Hematopoietic multipotent progenitor cell treated with erythropoietin and hydrocortisone succinate and interleukin-3 and kit ligand, for 15 days (in vitro differentiated cells): ENCODE data around the gene CACNA1A.
"Not testable (repeated sequence)": the region's sequence is repeated elsewhere in the genome, so short reads cannot be mapped to it uniquely, and the experiment has no call there.

Experiments
- DNase-seq: peaks from one replicate; pipeline ENCODE4 v3.0.0-alpha.2; 2015; ENCODE audit warnings: low spot score

CACNA1A gene

GRCh38 chr19:13427273-13428051 is 78.8 kb downstream of the CACNA1A start:
- DNase-seq, result no peak

GRCh38 chr19:13425875-13426274 is 80.4 kb downstream of the CACNA1A start:
- DNase-seq, result not testable (repeated sequence)

- DNase-seq, result no peak
Observed at GRCh38 chr19:13425151-13425550, 81.1 kb downstream of the CACNA1A start.

GRCh38 chr19:13420780-13421179 is 85.5 kb downstream of the CACNA1A start:
- DNase-seq, result no peak

- no peak for DNase-seq
Observed at GRCh38 chr19:13417054-13417453, 89.2 kb downstream of the CACNA1A start.

GRCh38 chr19:13411899-13412298 is 94.4 kb downstream of the CACNA1A start:
- DNase-seq, result no peak

- DNase-seq, result no peak
Observed at GRCh38 chr19:13410946-13411345, 95.3 kb downstream of the CACNA1A start.

GRCh38 chr19:13408889-13409518 is 97.3 kb downstream of the CACNA1A start:
- DNase-seq, result no peak

GRCh38 chr19:13404236-13404635 is 102.0 kb downstream of the CACNA1A start:
- DNase-seq, result no peak

GRCh38 chr19:13401388-13401787 is 104.9 kb downstream of the CACNA1A start:
- DNase-seq, result no peak

- no peak for DNase-seq
Observed at GRCh38 chr19:13400296-13400695, 106.0 kb downstream of the CACNA1A start.

GRCh38 chr19:13399746-13400145 is 106.5 kb downstream of the CACNA1A start:
- no peak for DNase-seq

GRCh38 chr19:13398780-13399726 is 107.2 kb downstream of the CACNA1A start:
- no peak for DNase-seq

- no peak for DNase-seq
Observed at GRCh38 chr19:13398182-13398581, 108.1 kb downstream of the CACNA1A start.

- DNase-seq, result peak; percentile 4
Observed at GRCh38 chr19:13396250-13397080, 109.8 kb downstream of the CACNA1A start.

- no peak for DNase-seq
Observed at GRCh38 chr19:13382633-13382938, 123.7 kb downstream of the CACNA1A start.

GRCh38 chr19:13381827-13382632 is 124.2 kb downstream of the CACNA1A start:
- no peak for DNase-seq

GRCh38 chr19:13376537-13376936 is 129.7 kb downstream of the CACNA1A start:
- no peak for DNase-seq

GRCh38 chr19:13373599-13373998 is 132.7 kb downstream of the CACNA1A start:
- no peak for DNase-seq

- no peak for DNase-seq
Observed at GRCh38 chr19:13370948-13371347, 135.3 kb downstream of the CACNA1A start.
